Fibroblast of peridontal ligament (primary cell): ENCODE measurements around the gene SYPL1.
"Not testable (repeated sequence)": the region's sequence is repeated elsewhere in the genome, so short reads cannot be mapped to it uniquely, and the experiment has no call there.

ENCODE experiments used
- DNase-seq: peaks from one replicate; pipeline ENCODE4 v3.0.0-alpha.2; 2010; ENCODE audit errors: extremely low read depth

Gene SYPL1

DNA sequence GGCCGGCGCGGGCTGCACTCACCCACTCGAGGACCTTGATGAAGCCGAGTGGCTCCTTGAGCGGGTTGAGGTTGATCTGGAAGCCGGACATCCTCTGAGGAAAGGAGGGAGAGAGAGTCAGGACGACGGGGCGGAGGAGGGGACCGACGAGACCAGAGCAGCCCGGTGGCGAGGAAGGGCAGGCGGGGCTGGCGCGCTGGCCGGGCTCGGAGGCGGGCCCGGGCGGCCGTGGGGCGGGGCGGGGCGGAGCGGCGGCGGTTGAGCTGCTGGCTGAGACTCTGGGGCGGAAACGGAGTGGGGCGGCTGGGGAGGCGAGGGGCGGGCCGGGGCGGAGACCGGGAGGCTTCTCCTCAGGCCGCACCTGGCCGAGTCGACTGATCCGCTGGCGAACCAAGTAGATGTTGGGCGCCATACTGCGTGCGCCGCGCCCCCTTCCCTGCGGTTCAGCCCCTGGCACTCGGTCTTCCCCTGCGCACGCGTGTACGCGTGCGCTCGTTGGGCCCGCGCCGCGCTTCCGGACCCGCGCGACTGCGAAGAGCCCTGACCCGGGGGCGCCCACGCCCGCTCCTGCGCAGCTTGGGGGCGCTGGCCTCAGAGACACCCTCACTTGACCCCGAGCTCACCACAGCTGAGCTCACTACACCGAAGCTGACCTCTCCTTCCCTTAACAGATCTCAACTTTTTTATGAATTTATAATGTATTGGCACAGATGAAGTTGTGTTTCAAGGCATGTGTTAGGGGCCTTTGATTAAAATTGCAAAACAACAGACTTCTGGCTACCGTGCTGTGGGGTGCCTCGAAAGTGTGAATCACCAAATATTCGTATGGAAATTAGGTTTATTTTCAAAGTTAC, at the start of gene SYPL1:
Gene SYPL1 (minus strand): TSS at position 195 of the 854 bp plus-strand sequence. CDS start 104 bp downstream, at position 91.
- DNase-seq = peak; percentile 83

DNA sequence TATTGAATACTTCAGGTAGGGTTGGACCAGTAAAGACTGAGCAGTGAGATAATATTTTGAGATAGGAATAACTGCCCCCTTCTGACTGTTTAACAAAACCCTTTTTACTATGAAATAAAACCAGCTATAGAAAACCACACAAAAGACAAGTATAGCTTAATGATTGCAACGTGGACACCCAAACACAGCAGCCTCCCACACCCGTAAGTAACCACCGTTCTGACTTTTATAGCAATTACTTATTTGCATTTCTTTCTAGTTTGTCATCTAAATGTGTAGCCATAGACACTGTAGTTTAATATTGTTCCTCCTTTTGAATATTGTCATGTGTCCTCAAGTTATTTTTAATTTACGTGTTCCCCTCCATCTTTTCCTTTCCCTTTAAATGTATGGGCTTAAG, 42.9 kb upstream of the SYPL1 start:
- no peak for DNase-seq

DNA sequence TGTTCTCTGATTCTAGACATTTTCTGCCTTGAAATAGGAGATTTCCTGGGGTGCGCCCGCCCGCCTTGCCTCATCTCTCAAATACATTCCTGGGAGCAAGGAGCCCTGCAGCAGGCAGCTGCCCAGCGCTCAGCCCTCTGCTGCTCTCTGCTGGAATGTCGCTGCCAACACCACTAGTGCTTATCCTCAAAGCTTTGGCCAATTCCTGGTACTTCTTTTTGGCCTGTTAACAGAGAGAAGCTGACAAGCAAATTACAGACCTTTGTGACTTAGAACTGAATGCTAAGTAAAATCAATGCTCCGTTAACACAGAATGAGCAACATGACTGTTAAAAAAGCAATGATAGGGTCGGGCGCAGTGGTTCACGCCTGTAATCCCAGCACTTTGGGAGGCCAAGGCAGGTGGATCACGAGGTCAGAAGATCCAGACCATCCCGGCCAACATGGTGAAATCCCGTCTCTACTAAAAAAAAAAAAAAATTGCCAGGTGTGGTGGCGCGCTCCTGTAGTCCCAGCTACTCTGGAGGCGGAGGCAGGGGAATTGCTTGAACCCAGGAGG, 41.9 kb upstream of the SYPL1 start:
- peak; percentile 85 for DNase-seq

DNA sequence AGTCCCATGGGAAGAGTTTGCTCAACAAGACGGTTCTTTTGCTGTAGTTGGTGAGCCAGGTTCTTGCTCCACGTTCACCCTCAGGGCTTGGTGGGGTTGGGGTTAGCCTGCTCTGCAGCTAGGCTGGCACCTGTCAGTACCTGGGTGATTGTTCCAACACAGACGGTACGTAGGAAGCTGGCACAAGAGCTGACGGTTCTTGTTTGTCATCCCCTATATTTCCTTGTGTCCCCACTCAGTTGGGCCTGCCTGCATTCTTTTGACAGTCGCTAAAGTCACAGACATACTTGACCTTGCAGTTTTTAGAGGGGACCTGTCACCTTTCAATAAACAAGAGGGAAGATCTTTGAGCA, 40.2 kb upstream of the SYPL1 start:
- DNase-seq = no peak

DNA sequence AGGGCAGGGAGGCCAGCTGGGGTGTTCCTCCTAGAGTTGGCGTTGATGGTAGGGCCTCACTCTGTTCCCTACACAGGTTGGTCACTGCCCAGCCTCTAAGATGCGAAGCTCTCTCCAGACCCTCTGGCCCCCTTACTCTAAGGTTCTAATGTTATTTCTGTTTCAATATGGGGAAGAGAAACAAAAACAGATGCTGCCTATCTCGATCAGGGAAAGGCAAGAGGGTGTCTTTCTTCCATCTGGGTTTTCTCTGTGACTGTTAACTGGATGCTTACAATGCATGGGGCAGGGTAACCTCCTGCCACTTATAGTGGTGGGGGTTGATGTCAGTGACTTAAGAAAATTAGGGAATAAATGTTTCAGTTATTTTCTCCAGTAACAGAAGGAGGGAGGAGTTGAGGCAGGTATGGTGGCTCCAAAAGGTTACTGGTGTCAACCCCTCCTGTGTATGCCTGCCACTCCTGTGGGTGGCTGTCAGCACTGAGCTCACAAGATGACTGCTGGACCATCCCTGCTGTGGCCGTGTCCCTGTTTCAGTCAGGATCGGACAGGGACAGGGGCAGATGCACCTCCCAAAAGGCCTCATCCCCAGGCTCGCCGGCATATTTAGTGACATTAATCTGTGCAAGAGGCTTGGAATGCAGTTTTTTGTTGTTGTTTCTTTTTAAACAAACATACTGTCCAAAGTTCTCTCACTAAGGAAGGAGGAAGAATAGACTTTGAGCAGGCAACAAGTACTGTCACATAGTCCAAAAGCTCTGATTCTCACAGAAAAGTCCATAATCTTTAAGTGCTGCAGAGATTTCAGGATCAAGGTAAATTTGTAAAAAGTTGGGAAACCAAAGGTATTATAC, 39.6 kb upstream of the SYPL1 start:
- DNase-seq = no peak

DNA sequence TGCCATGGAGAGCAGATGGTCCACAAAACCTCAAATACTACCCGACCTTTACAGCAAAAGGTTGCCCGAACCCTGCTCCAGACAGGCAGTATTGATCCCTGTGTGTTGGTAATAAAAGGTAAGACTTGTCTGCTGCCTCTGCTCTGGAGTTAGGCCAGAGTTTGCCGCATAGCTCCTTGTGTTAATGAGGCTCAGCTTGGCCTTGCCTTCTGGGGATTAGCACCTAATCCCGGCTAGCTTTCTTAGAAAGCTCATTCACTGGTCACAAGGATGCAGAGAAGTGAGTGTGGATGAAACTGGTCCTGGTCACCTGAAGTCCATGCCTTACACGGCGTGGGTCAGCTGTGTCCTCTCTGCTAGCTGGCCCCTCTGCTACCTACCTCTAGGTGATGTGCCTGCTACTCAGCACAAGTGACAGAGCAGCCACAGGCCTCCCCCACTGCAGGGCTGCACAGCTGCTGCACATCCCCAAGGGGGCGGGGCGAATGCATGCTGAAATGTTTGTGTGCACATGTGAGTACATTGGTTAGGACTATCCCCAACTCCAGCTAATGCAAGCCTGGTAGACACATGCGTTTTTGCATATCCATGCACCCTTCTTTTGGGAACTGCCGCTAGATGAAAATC, 31.7 kb upstream of the SYPL1 start:
- no peak for DNase-seq

DNA sequence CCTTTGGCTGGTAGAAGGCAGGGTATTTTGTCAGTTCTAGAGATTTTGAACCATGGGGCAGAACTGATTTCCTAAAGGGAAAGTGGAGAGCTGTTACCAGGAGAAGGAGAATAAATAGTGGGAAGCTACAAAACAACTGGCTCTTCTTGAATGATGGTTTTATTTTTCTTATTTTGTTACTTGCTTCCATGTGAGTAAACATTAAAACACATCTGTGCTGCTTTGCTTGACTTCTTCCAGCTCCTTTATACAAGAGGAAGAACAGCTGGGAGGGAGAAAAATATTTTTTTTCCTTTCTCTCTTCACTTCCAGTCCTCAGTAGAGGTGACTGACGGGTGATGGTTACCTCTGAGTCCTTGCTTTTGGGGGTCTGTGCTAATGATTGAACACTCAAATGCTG, 30.0 kb upstream of the SYPL1 start:
- no peak for DNase-seq

DNA sequence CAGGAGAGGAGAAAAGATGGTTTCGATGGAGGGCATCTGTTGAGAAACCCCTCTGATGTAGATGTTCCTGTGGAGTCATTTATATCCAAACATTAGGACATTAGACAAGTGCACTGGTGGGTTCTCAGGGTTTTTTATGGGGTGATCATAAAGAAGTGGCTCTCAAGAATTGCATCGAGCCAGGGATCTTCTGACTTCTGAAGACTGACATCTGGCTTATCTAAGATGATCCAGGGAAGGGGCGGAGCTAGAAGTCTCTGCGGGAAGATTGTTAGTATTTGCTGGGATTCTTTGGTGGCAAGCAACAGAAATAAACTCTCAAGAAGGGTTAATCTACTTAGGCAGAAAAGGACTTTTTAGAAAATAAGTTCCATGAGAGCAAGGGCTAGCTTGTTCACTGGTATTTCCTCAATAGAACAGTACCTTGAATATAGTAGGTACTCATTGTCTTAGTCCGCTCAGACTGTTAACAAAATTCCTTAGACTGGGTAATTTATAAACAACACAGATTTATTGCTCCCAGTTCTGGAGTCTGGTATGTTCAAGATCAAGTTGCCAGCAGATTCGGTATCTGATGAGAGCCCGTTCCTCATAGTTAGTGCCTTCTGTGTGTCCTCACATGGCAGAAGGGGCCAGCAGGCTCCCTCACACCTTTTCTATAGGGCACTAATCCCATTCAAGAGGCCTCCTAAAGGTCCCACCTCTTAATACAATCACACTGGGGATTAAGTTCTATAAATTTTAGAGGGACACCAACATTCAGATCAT, 28.5 kb upstream of the SYPL1 start:
- no peak for DNase-seq

DNA sequence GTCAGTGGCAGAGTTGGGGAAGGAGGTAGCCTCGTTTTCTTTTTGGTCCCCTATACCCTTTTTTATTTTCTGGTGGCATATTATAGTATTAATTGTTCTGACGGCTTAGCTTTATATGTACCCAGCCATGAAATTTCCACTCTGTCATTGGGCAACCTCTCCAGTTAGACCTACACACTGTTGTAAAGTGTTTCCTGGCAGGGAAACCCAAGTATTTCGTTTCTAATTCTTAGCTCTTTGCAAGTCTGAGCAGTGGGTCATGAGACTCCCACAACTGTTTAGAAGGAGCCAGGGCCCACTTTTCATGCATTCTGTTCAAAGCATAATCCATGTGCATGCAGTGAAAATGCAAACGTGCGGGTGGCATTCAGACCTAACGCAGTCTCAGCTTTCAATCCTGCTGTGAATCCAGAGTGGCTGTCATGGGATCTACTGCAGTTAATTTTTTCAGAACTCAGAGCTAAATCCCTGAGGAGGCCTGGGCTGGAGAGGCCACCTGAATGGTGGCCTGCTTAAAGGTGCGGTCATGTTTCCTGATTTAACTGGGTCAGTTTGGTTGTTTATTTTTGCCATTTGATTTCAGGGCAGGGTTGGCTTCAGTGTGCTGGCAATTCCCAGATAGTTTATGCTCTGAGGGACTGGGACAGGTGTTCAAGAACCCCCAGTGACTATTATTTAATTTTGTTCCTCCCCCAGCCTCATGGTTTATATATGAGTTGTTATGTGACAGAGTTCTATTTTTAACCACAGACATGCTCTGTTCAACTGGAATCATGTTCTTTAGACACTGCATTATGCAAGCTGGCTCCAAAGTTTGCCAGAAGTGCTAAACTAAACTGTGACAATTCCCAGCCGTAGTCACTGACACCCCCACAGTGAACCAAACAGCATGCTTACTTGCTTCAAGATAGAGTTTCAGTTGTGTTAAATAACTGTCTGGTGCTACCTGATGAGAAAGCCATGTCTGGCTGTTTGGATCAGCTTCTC, 27.4 kb upstream of the SYPL1 start:
- DNase-seq = peak; percentile 35

DNA sequence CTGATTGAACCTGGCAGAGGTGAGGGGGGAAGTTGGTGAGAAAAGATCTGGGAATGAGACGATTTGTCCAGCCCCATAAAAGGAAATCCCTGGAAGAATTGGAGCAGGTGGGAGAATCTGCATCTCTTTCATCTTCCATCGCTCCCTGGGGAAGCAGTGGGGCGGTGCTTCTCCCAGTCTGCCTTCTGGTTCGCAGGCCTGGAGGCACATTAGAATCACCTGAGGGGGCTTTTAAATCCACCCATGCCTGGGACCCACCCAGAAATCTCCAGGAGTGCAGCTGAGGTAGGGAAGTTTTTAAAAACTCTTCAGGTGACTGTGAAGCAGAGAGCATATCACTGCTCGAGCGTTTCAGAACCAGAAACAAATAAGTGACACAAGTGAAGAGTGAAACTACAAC, 26.7 kb upstream of the SYPL1 start:
- no peak for DNase-seq

DNA sequence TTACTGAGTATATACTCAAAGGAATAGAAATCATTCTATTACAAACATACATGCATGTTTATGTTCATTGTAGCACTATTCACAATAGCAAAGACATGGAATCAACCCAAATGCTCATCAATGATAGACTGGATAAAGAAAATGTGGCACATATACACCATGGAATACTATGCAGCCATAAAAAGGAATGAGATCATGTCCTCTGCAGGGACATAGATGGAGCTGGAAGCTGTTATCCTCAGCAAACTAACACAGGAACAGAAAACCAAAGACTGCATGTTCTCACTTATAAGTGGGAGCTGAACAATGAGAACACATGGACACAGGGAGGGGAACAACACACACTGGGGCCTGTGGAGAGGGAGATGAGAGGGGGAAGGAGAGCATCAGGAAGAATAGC, 26.1 kb upstream of the SYPL1 start:
- DNase-seq = not testable (repeated sequence)

DNA sequence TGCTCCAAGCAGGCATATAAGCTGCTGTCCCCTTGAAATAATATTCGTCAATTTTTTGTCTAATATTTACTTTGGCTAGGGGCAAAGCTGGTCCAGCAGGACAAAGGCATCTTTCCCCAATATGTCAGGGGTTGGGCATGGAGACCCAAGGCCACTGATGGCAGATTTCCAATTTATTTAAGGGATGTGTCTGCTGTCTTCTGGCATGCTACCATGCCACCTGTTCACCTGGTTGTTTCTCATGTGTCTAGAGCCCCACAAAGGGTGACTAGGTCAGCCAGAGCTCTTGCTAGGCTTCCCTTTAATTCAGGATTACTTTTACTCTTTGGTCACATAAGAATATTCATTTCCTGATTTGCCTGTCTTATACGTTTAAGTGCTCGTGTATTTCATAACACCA, 22.1 kb upstream of the SYPL1 start:
- DNase-seq = no peak

DNA sequence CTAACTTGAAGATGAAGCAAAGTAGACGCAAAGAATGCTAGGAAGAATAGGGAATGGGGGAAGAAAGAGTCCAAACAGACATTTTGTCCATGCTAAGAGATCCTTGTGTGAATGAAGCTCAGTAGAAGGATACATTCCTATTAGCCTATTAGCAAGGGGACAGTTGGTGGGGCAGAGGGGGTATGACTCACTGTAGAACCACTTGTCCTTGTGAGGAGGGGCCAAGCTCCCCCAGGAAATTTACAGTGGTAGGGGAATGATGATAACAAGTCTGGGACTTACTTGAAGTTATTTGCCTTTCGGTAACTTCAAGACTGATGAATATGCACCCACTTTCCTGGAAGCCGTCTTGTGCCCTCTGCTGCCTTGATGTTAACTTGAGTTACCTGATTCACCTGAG, 17.2 kb upstream of the SYPL1 start:
- DNase-seq = no peak

DNA sequence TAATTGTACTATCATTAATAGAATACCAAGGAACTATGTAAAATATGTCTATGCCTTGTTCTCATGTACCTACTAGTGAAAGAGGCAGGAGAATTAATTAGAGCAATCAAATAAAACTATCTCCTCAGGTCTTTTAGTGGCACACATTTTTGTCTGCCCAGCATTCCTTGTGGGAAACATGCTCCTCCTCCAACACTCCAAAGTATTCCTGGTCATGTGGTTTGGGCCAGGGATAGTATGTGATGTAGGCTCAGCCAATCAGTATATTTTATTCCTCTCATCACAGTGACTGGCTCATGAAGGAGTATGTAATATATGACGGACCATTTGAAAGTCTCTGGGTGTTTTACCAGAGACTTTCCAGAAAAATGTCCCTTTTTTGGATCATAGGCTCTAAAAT, 16.7 kb upstream of the SYPL1 start:
- no peak for DNase-seq

DNA sequence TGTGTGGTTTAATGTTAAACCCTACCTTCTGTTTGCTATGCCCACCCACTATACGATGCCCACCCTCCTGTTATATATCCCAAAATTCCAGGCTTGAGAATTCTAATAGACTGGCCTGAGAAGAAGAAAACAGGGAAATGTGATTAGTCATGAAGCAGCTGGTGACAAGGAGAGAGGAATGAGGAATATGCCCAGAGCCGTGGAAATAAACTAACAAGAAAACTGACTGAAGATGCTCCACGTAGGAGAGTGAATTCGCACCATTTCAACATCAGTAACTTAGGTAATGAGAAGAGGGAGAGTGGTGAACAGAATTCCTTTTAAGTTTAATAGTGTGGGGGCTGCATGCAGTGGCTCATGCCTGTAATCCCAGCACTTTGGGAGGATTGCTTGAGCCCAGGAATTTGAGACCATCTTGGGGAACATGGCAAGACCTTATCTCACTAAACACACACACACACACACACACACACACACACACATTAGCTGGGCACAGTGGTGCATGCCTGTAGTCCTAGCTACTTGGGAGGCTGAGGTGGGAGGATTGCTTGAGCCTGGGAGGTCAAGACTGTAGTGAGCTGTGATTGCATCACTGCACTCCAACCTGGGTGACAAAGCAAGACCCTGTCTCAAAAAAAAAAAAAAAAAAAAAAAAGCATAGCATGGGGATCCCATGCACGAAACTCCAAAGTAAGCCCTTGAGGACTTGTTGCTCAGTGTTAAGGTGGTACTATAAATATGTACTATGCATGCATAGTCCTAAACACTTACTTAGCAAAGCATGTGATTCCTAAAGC, 16.1 kb upstream of the SYPL1 start:
- no peak for DNase-seq

DNA sequence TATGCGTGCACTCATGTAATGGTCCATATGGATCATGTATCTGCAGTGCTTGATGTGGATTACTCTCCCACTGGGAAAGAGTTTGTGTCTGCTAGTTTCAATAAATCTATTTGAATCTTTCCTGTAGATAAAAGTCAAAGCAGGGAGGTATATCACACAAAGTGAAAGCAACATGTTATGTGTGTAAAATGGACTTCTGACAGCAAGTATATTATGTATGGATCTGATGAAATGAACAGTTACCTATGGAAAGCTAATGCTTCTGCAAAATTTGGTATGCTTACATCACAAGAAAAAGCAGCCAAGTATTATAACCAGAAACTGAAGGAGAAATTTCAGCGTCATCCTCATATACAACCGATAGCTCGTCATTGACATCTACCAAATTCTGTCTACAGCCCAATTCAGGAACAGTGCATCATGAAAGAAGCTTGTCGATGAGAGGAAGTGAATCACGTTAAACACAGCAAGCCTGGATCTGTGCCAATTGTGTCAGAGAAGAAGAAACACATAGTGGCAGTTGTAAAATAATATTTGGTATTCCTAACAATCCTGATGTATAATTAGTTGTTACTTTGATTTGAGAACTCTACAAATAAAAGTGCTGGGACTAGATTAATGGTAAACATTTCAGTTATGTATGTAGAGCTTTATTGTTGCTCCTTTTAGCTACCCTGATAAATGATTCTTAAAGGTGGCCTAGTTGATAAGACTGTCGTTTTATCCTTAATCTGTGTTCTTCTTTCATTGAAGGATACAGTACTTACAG, 14.2 kb upstream of the SYPL1 start:
- peak; percentile 36 for DNase-seq

DNA sequence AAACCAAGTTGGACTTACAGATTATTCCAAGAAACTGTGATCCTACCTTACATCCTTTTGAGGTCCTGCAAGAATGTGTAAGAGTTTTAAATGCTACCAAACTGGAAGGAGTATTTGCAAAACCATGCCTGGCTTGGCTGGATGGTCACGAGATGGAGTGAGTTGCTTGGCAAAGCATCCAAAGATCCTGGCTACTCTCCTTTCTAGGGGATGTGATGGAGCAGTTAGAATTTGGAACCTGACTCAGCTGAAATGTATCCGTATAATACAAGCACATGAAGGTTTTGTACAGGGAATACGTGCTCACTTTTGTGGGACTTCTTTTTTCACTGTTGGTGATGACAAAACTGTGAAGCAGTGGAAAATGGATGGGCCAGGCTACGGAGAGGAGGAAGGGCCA, 13.3 kb upstream of the SYPL1 start:
- DNase-seq = peak; percentile 53

DNA sequence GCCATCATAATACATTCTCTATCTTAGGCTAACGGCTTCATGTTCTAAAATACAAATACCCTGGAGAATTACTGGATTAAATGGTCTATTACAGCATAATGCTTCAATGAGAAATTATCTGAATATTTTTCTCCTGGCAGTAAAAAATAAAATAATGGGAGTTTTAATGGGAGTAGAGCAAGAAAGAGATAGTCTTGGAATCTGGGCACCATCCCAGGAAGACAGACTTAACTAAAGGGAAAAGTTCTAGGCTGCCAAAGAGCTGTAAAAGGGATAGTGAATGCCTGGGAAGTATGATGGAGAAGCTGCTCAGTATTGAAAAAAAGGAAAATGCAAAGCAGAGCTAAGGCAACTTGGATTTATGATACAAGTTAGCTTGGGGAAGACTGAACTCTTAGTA, 12.1 kb upstream of the SYPL1 start:
- no peak for DNase-seq

DNA sequence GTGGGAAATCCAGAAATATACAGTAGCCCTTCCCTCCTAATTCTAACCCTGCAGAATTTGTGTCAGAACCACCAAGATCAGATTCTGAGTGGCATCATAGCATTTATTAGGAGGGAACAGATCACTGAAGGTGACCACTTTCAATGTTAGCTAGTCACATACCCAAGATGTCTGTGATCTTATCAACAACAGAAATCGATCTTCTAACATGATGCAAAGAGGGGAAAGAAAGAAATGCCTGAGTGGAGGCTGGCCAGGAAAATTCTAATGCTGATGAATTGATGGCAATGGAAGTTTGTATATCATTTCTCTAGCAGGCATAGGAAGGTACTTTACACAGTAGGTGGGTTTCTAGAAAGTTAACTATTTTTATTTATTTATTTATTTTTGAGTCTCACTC, 10.6 kb upstream of the SYPL1 start:
- no peak for DNase-seq
